Measurements from ENCODE around the gene ALG5. TPM values are rescaled to one million over a fixed set of nuclear protein-coding genes. Genes with fewer than 3 reads are reported as not detected.

The ALG5 gene
- total RNA-seq, 1 donor from 2014 or later = 35.4 TPM

DNA sequence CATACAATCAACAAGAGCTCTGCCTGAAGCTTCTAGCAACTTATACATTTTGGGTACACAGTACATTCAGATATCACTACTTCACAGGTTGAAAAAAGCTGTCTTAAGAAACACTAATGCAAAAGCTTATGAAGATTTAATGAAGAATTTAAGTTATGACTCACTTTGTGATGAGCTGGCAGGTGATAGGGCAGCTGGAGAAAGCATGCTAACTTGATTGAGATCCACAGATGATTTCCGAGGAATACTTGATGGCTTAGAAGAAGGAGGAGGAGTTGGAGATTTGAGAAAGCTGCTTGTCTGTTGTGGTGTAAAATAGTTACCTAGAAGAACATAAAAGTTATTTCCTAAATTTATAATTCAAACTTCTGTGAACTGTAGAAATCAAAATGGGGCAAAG lies 24.7 kb upstream of the ALG5 start:
- Mint-ChIP-seq H3K27ac (ENCODE audit: unreplicated experiment) (no peak overlapping the region), H3K4me1 (ENCODE audit: unreplicated experiment) (no peaks in the 10 kb centered on the region), H3K9me3 (ENCODE audit: unreplicated experiment) (no peaks in the 10 kb centered on the region), H3K36me3 (ENCODE audit: unreplicated experiment) (peaks cover 43% of the 10 kb centered on the region), H3K27me3 (ENCODE audit: unreplicated experiment) (no peaks in the 10 kb centered on the region), H3K4me3 (ENCODE audit: unreplicated experiment) (no peak overlapping the region)
- DNase-seq (ENCODE audit: extremely low spot score, unreplicated experiment) = no peak
- TF ChIP-seq CTCF (IDR thresholded peaks at IDR 0.05) = no peak

DNA sequence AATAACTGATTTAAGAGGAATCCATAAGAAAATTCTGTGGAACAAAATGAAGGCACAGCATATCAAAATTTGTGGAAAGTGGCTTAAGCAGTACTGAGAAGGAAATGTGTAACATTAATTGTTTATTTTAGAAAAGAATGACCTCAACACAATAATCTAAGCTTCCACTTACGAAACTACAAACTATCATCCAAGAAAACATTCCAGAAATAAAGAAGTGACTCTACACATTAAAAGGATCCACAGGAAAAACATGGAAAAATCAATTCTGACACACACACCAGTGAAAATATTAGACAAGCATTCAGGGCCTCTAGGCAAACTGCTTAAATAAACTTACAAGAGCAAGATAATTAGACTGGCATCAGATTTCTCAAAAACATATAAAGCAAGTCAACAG lies 15.5 kb upstream of the ALG5 start:
- H3K4me3 Mint-ChIP-seq (ENCODE audit: unreplicated experiment) = no peak overlapping the region
- no peak for DNase-seq (ENCODE audit: extremely low spot score, unreplicated experiment)
- H3K36me3 Mint-ChIP-seq (ENCODE audit: unreplicated experiment) = peaks cover 57% of the 10 kb centered on the region
- no peaks in the 10 kb centered on the region for H3K27me3 Mint-ChIP-seq (ENCODE audit: unreplicated experiment)
- no peak for TF ChIP-seq CTCF (IDR thresholded peaks at IDR 0.05)
- H3K27ac Mint-ChIP-seq (ENCODE audit: unreplicated experiment) = peak overlapping the region; percentile 83
- peaks cover 31% of the 10 kb centered on the region for H3K4me1 Mint-ChIP-seq (ENCODE audit: unreplicated experiment)
- peaks cover 7% of the 10 kb centered on the region for H3K9me3 Mint-ChIP-seq (ENCODE audit: unreplicated experiment)

GRCh38 chr13:37011788-37012187 lies 12.6 kb upstream of the ALG5 start:
- H3K4me1 Mint-ChIP-seq (ENCODE audit: unreplicated experiment) = peaks cover 31% of the 10 kb centered on the region
- peaks cover 7% of the 10 kb centered on the region for H3K9me3 Mint-ChIP-seq (ENCODE audit: unreplicated experiment)
- no peaks in the 10 kb centered on the region for H3K27me3 Mint-ChIP-seq (ENCODE audit: unreplicated experiment)
- H3K4me3 Mint-ChIP-seq (ENCODE audit: unreplicated experiment) = no peak overlapping the region
- peaks cover 65% of the 10 kb centered on the region for H3K36me3 Mint-ChIP-seq (ENCODE audit: unreplicated experiment)
- no peak overlapping the region for H3K27ac Mint-ChIP-seq (ENCODE audit: unreplicated experiment)
- no peak for TF ChIP-seq CTCF (IDR thresholded peaks at IDR 0.05)
- no peak for DNase-seq (ENCODE audit: extremely low spot score, unreplicated experiment)

GRCh38 chr13:37011002-37011401 lies 11.9 kb upstream of the ALG5 start:
- no peak overlapping the region for H3K27ac Mint-ChIP-seq (ENCODE audit: unreplicated experiment)
- H3K4me3 Mint-ChIP-seq (ENCODE audit: unreplicated experiment) = no peak overlapping the region
- peaks cover 7% of the 10 kb centered on the region for H3K9me3 Mint-ChIP-seq (ENCODE audit: unreplicated experiment)

GRCh38 chr13:37010424-37010823 lies 11.3 kb upstream of the ALG5 start:
- Mint-ChIP-seq H3K4me3 (ENCODE audit: unreplicated experiment) (no peak overlapping the region), H3K27me3 (ENCODE audit: unreplicated experiment) (no peaks in the 10 kb centered on the region), H3K36me3 (ENCODE audit: unreplicated experiment) (peaks cover 63% of the 10 kb centered on the region), H3K9me3 (ENCODE audit: unreplicated experiment) (peaks cover 2% of the 10 kb centered on the region), H3K4me1 (ENCODE audit: unreplicated experiment) (peaks cover 28% of the 10 kb centered on the region), H3K27ac (ENCODE audit: unreplicated experiment) (no peak overlapping the region)
- no peak for DNase-seq (ENCODE audit: extremely low spot score, unreplicated experiment)
- TF ChIP-seq CTCF (IDR thresholded peaks at IDR 0.05) = no peak

More at GRCh38 chr13:37011002-37011401, 11.9 kb upstream of the ALG5 start:
- H3K4me1 Mint-ChIP-seq (ENCODE audit: unreplicated experiment) = peaks cover 31% of the 10 kb centered on the region
- H3K36me3 Mint-ChIP-seq (ENCODE audit: unreplicated experiment) = peaks cover 64% of the 10 kb centered on the region
- DNase-seq (ENCODE audit: extremely low spot score, unreplicated experiment) = no peak
- H3K27me3 Mint-ChIP-seq (ENCODE audit: unreplicated experiment) = no peaks in the 10 kb centered on the region
- no peak for TF ChIP-seq CTCF (IDR thresholded peaks at IDR 0.05)
